HG02763 (cell line): Measurements from ENCODE around the gene FGF21.
"Not testable (repeated sequence)": the region's sequence is repeated elsewhere in the genome, so short reads cannot be mapped to it uniquely, and the experiment has no call there.

Experiments
- ATAC-seq: cut with Tn5 transposase; IDR thresholded peaks from one replicate; pipeline ENCODE4 v1.9.1; 2021; ENCODE audit warnings: mild to moderate bottlenecking, moderate library complexity; ENCODE audit not compliant: unreplicated experiment

The FGF21 gene

GRCh38 chr19:48786422-48786821 lies 31.1 kb downstream of the FGF21 start:
- ATAC-seq, result not testable (repeated sequence)

- not testable (repeated sequence) for ATAC-seq
These were observed 32.0 kb downstream of the FGF21 start for GRCh38 chr19:48787331-48787730.

GRCh38 chr19:48793271-48793670 lies 37.9 kb downstream of the FGF21 start:
- ATAC-seq, result no peak

GRCh38 chr19:48794291-48794690 lies 39.0 kb downstream of the FGF21 start:
- no peak for ATAC-seq

GRCh38 chr19:48795055-48795684 lies 39.8 kb downstream of the FGF21 start:
- ATAC-seq, result peak; percentile 85

GRCh38 chr19:48795685-48796070 lies 40.4 kb downstream of the FGF21 start:
- no peak for ATAC-seq

GRCh38 chr19:48796298-48797083 lies 41.2 kb downstream of the FGF21 start:
- no peak for ATAC-seq

- no peak for ATAC-seq
These were observed 41.8 kb downstream of the FGF21 start for GRCh38 chr19:48797103-48797502.

- no peak for ATAC-seq
These were observed 43.6 kb downstream of the FGF21 start for GRCh38 chr19:48798937-48799336.

- ATAC-seq, result no peak
These were observed 44.3 kb downstream of the FGF21 start for GRCh38 chr19:48799358-48800300.

GRCh38 chr19:48802623-48803022 lies 47.3 kb downstream of the FGF21 start:
- ATAC-seq, result no peak

- ATAC-seq, result no peak
These were observed 49.2 kb downstream of the FGF21 start for GRCh38 chr19:48804496-48804895.

- no peak for ATAC-seq
These were observed 50.1 kb downstream of the FGF21 start for GRCh38 chr19:48805452-48805851.

- no peak for ATAC-seq
These were observed 51.1 kb downstream of the FGF21 start for GRCh38 chr19:48806518-48806817.

- no peak for ATAC-seq
These were observed 51.7 kb downstream of the FGF21 start for GRCh38 chr19:48806818-48807589.

GRCh38 chr19:48807590-48808308 lies 52.4 kb downstream of the FGF21 start:
- no peak for ATAC-seq
